GM06990 (cell line): ENCODE measurements around the gene CNR2.
A peak's percentile ranks its signal among the peaks of the same experiment; 100 is the strongest.
"Not testable (repeated sequence)": the region's sequence is repeated elsewhere in the genome, so short reads cannot be mapped to it uniquely, and the experiment has no call there.

Experiments
- DNase-seq: peaks from one replicate; pipeline ENCODE4 v3.0.0-alpha.2; 2011; ENCODE audit not compliant: insufficient read length; ENCODE audit errors: extremely low read depth
- H3K27me3 ChIP-seq: replicated peaks from 2 replicates; pipeline ENCODE4 v1.6.0; 2011; ENCODE audit warnings: low read length; ENCODE audit not compliant: control insufficient read depth, insufficient read depth
- H3K36me3 ChIP-seq: 2 replicates; pipeline ENCODE4 v1.5.1; 2011; ENCODE audit warnings: low read length; ENCODE audit not compliant: control insufficient read depth, insufficient read depth
- H3K4me3 ChIP-seq: replicated peaks from 2 replicates; pipeline ENCODE4 v1.5.1; 2011; ENCODE audit warnings: low read depth, mild to moderate bottlenecking, control low read depth, low read length
- CTCF ChIP-seq: IDR thresholded peaks from 2 replicates; pipeline ENCODE4 v1.5.1; 2011; ENCODE audit warnings: low read length, control low read depth, mild to moderate bottlenecking, inconsistent platforms; ENCODE audit not compliant: insufficient read depth, poor library complexity, severe bottlenecking

The CNR2 gene

DNA sequence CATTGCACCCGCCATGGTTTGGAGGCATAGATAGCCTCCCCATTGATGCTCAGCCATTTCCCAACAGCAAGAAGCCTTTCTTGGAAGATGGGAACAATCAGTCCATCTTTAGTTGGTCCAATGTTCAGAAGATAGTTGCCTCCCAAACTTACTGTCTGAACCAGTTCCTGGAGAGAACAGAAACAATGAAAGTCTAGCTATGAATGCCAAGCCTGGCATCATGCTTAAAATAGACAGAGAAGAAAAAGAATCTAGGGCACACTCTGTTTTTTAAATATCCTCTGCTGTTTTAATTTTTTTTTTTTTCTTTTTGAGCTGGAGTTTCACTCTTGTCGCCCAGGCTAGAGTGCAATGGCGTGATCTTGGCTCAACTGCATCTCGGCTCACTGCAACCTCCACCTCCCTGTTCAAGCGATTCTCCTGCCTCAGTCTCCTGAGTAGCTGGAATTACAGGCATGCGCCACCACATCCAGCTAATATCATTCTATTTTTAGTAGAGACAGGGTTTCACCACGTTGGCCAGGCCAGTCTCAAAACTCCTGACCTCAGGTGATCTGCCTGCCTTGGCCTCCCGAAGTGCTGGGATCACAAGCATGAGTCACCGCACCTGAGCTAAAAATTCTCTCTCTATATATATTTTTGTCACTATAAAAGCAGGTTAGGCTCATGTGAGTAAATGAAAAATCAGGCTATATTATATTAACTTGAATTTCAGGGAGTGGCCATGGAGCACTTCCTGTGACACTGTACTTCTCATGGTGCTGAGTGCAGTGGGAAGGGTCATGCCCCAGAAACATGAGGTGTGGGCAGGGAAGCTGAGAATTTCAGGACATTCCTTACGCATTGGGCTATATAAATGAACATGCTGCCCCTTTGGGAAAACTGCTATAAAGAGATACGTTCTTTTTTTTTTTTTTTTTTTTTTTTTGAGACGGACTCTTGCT lies 64.2 kb downstream of the CNR2 start:
- no peak for TF ChIP-seq CTCF
- no peak overlapping the region for H3K4me3 ChIP-seq
- peaks cover 18% of the 10 kb centered on the region for H3K36me3 ChIP-seq
- H3K27me3 ChIP-seq = no peaks in the 10 kb centered on the region
- no peak for DNase-seq

GRCh38 chr1:23847482-23848095 lies 65.6 kb downstream of the CNR2 start:
- peaks cover 18% of the 10 kb centered on the region for H3K36me3 ChIP-seq
- not testable (repeated sequence) for DNase-seq, H3K27me3 ChIP-seq

DNA sequence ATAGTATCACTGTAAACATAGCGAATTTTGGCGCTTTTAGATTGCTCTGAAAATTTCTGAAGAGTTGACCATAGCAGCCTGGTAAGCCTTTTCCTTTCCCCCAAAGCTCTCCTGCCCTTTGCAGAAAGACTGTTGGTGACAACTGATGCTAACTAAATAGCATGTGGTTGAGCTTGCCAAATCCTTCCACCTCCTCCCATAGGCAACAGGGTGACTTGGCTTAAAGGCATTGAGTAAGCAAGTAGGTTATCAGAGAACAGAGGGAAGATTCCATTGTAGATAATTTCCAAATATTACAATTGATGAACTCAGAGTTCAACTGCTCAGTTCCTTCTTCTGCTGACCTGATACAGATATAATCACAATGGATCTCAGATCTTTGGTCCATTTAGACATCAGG lies 68.0 kb downstream of the CNR2 start:
- peaks cover 17% of the 10 kb centered on the region for H3K36me3 ChIP-seq
- H3K27me3 ChIP-seq = no peaks in the 10 kb centered on the region
- no peak for DNase-seq
- TF ChIP-seq CTCF = no peak
- H3K4me3 ChIP-seq = no peak overlapping the region

More at GRCh38 chr1:23847482-23848095, 65.6 kb downstream of the CNR2 start:
- H3K4me3 ChIP-seq = not testable (repeated sequence)

- H3K4me3 ChIP-seq = no peak overlapping the region
- TF ChIP-seq CTCF = no peak
- H3K36me3 ChIP-seq = peaks cover 16% of the 10 kb centered on the region
- H3K27me3 ChIP-seq = no peaks in the 10 kb centered on the region
- DNase-seq = no peak
Observed at GRCh38 chr1:23843644-23844043, 69.5 kb downstream of the CNR2 start.

DNA sequence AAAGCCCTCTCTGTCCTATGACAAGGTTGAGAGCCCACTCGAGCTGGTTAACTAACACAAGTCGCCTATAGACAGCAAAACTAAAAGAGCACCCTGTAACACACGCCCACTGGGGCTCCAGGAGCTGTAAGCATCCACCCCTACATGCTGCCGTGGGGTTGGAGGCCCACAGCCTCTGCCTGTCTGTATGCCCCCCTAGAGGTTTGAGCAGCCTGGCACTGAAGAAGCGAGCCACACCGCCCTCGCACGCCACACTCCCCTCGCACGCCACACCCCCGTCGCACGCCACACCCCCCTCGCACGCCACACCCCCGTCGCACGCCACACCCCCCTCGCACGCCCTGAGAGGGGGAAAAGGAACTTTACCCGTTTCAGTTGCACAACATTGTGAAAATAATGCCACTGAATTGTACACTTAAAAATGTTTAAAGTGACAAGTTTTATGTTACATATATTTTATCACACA lies 74.7 kb downstream of the CNR2 start:
- Histone ChIP-seq H3K36me3 (no peaks in the 10 kb centered on the region), H3K4me3 (peak overlapping the region; percentile 36; the same call in 1 of the 2 replicates), H3K27me3 (no peaks in the 10 kb centered on the region)
- peak; percentile 69 for DNase-seq
- TF ChIP-seq CTCF = no peak

- no peak for TF ChIP-seq CTCF
- peak; percentile 9 for DNase-seq
- peak overlapping the region; percentile 36; the same call in 1 of the 2 replicates for H3K4me3 ChIP-seq
- no peaks in the 10 kb centered on the region for H3K27me3 ChIP-seq
- H3K36me3 ChIP-seq = no peaks in the 10 kb centered on the region
Observed at GRCh38 chr1:23837908-23838307, 75.3 kb downstream of the CNR2 start.
